GM12878 (cell line): ENCODE results near the gene AMN. TPM values are rescaled to one million over a fixed set of nuclear protein-coding genes. Genes with fewer than 3 reads are reported as not detected.

Source experiments
- ATAC-seq: fragments of 200-7000 bp; cut with Tn5 transposase; 3 replicates; pipeline ENCODE4 v1.9.1; 2020; ENCODE audit warnings: mild to moderate bottlenecking, moderate library complexity
- BruUV-seq: library from RNA; stranded (reverse); fragments of 400-500 nt; replicated peaks from 2 replicates; lab custom pipeline; 2021; lab: Mats Ljungman, UMichigan
- CTCF ChIA-PET: fragments of 300-600 bp; sonication (Branson Sonifier 250); formaldehyde crosslinking; extraction: SDS; loops from one replicate; lab custom pipeline; 2021; ENCODE audit warnings: inconsistent platforms; lab: Yijun Ruan, JAX
- POLR2A ChIA-PET: fragments of 350-600 bp; formaldehyde crosslinking; extraction: SDS; loops from one replicate; lab custom pipeline; 2021; ENCODE audit warnings: inconsistent platforms; lab: Charles Lee
- RAD21 ChIA-PET: fragments of 300-600 bp; sonication (Branson Sonifier 250); formaldehyde crosslinking; loops from one replicate; lab custom pipeline; 2023; ENCODE audit warnings: antibody characterized with exemption; ENCODE audit not compliant: unreplicated experiment; lab: Charles Lee
- SMC1A ChIA-PET: fragments of 300-600 bp; sonication (Branson Sonifier 250); formaldehyde crosslinking; loops from one replicate; lab custom pipeline; 2023; ENCODE audit not compliant: unreplicated experiment, uncharacterized antibody; lab: Charles Lee
- DNase-seq: peaks from one replicate; pipeline ENCODE4 v3.0.0-alpha.2; 2011; ENCODE audit warnings: low read depth, low spot score
- FAIRE-seq: peaks from 3 replicates; lab custom pipeline; 2011; peaks lifted over from hg19 to GRCh38; lab: Jason Lieb, UNC
- H2AFZ ChIP-seq: 2 replicates; pipeline ENCODE4 v1.6.0; 2011; ENCODE audit warnings: low read depth, low read length, control low read depth; ENCODE audit not compliant: control insufficient read depth
- H3K27ac ChIP-seq: 2 replicates; pipeline ENCODE4 v1.5.1; 2011; ENCODE audit warnings: control low read depth; ENCODE audit not compliant: control insufficient read depth, insufficient read depth
- H3K27me3 ChIP-seq, 2 experiments: replicated peaks in 1 of 2; 2 replicates each; pipeline versions ENCODE4 v1.6.0 to v1.6.1; 2011; ENCODE audit warnings: low read length in 1 of 2; ENCODE audit not compliant: control insufficient read depth in 2 of 2, insufficient read depth in 2 of 2
- H3K36me3 ChIP-seq, 2 experiments: 2 replicates each; pipeline ENCODE4 v1.5.1; 2011; ENCODE audit warnings: low read length in 1 of 2; ENCODE audit not compliant: control insufficient read depth in 2 of 2, insufficient read depth in 2 of 2
- H3K4me1 ChIP-seq: 2 replicates; pipeline ENCODE4 v1.6.1; 2011; ENCODE audit warnings: mild to moderate bottlenecking, low read length, moderate library complexity, mixed read lengths; ENCODE audit not compliant: control insufficient read depth, insufficient read depth
- H3K4me2 ChIP-seq: 2 replicates; pipeline ENCODE4 v1.6.0; 2011; ENCODE audit warnings: control low read depth; ENCODE audit not compliant: control insufficient read depth, insufficient read depth
- H3K4me3 ChIP-seq: fragments of 200-600 bp; sonication (generic); 2 replicates; pipeline ENCODE4 v1.5.1; 2016
- H3K79me2 ChIP-seq: 2 replicates; pipeline ENCODE4 v1.6.0; 2011; ENCODE audit warnings: low read length; ENCODE audit not compliant: control insufficient read depth, insufficient read depth
- H3K9ac ChIP-seq: 2 replicates; pipeline ENCODE4 v1.8.0; 2011; ENCODE audit warnings: low read length, control low read depth, mixed read lengths; ENCODE audit not compliant: control insufficient read depth, insufficient read depth
- H3K9me3 ChIP-seq: replicated peaks from 3 replicates; pipeline ENCODE4 v1.5.1; 2011; ENCODE audit warnings: mild to moderate bottlenecking, low read length; ENCODE audit not compliant: control insufficient read depth, insufficient read depth
- H4K20me1 ChIP-seq: 2 replicates; pipeline ENCODE4 v1.6.0; 2011; ENCODE audit not compliant: control insufficient read depth, insufficient read depth
- CBX5 ChIP-seq: sonication (generic); IDR thresholded peaks from 2 replicates; pipeline ENCODE4 v1.6.1; 2016; ENCODE audit warnings: low read depth, moderate library complexity, mild to moderate bottlenecking, inconsistent platforms
- EZH2 ChIP-seq: IDR thresholded peaks from 2 replicates; pipeline ENCODE4 v1.6.1; 2012; ENCODE audit warnings: low read depth, mild to moderate bottlenecking, control low read depth, inconsistent platforms, low read length, borderline replicate concordance; ENCODE audit not compliant: control insufficient read depth
- HDAC2 ChIP-seq: fragments of 200-600 bp; sonication (generic); IDR thresholded peaks from 2 replicates; pipeline ENCODE4 v1.6.1; 2017
- MYB ChIP-seq: fragments of 150-350 bp; IDR thresholded peaks from 2 replicates; pipeline ENCODE4 v1.6.1; 2014; ENCODE audit warnings: mild to moderate bottlenecking, low read depth, low read length, borderline replicate concordance
- MYC ChIP-seq: IDR thresholded peaks from 2 replicates; pipeline ENCODE4 v1.6.1; 2011; ENCODE audit warnings: mild to moderate bottlenecking, low read length, moderate library complexity, inconsistent platforms; ENCODE audit not compliant: insufficient read depth, insufficient replicate concordance, insufficient read length, severe bottlenecking
- NFIC ChIP-seq: IDR thresholded peaks from 2 replicates; pipeline ENCODE4 v1.6.1; 2012; ENCODE audit warnings: low read depth, mild to moderate bottlenecking, inconsistent platforms, low read length, moderate library complexity
- NFXL1 ChIP-seq: fragments of 450-650 bp; IDR thresholded peaks from 2 replicates; pipeline ENCODE4 v1.6.1; 2017; ENCODE audit warnings: antibody characterized with exemption, mild to moderate bottlenecking, borderline replicate concordance
- PAX8 ChIP-seq: fragments of 450-650 bp; IDR thresholded peaks from 2 replicates; pipeline ENCODE4 v1.6.1; 2017; ENCODE audit warnings: mild to moderate bottlenecking, moderate library complexity
- POLR2A ChIP-seq: IDR thresholded peaks from 2 replicates; pipeline ENCODE4 v1.6.1; 2011; ENCODE audit warnings: low read depth, mild to moderate bottlenecking, low read length
- POLR2AphosphoS2 ChIP-seq: IDR thresholded peaks from 2 replicates; pipeline ENCODE4 v1.6.1; 2011; ENCODE audit warnings: low read depth, mild to moderate bottlenecking, low read length, improper control_type of control experiment, moderate library complexity
- SMAD5 ChIP-seq: IDR thresholded peaks from 2 replicates; pipeline ENCODE4 v1.6.1; 2016; ENCODE audit warnings: antibody characterized with exemption, low read depth
- SPI1 ChIP-seq: IDR thresholded peaks from 2 replicates; pipeline ENCODE4 v1.6.1; 2011; ENCODE audit warnings: low read depth, mild to moderate bottlenecking, low read length, moderate library complexity, borderline replicate concordance; ENCODE audit not compliant: insufficient read depth
- TBL1XR1 ChIP-seq: IDR thresholded peaks from 2 replicates; pipeline ENCODE4 v1.6.1; 2012; ENCODE audit warnings: low read depth, low read length, improper control_type of control experiment
- ZBTB33 ChIP-seq: fragments of 450-650 bp; IDR thresholded peaks from 2 replicates; pipeline ENCODE4 v1.6.1; 2017; ENCODE audit warnings: mild to moderate bottlenecking
- ZNF24 ChIP-seq: fragments of 450-650 bp; IDR thresholded peaks from 2 replicates; pipeline ENCODE4 v1.6.1; 2017; ENCODE audit warnings: antibody characterized with exemption, mild to moderate bottlenecking
- WGBS: methylation state at CpG from one replicate; pipeline ENCODE4 v1.1.6; 2016; ENCODE audit warnings: low lambda C conversion rate; ENCODE audit not compliant: insufficient replicate concordance, insufficient coverage; ENCODE audit errors: missing lambda C conversion rate; 5-methylcytosine and 5-hydroxymethylcytosine counted together
- in situ Hi-C: fragments of 300-500 bp; cut with MboI; formaldehyde crosslinking; loops from 9 replicates; pipeline ENCODE4 v1.14.3; 2018; ENCODE audit warnings: mixed read lengths
- intact Hi-C: fragments of 100-400 bp; cut with micrococcal nuclease; formaldehyde crosslinking; loops from one replicate; pipeline ENCODE4 v1.14.2; 2022; ENCODE audit not compliant: unreplicated experiment
- polyA plus RNA-seq, 11 experiments: library from polyadenylated mRNA; depleted of rRNA in 4 of 11; unstranded in 6 of 11; stranded (reverse) in 5 of 11; fragments of >200 nt; fragmentation: Nextera tagmentation in 4 of 11; fragmentation: Illumina TruSeq in 1 of 11; extraction: Ambion mirVana in 4 of 11; extraction: Trizol in 1 of 11; gene quantifications; 1 replicate in 1 of 11; 2 replicates in 10 of 11; pipeline versions ENCODE4 v1.2.1 to v1.2.3, GENCODE V29; 2011 to 2016; ENCODE audit warnings: inconsistent platforms in 2 of 11, missing spikeins in 2 of 11, low read depth in 1 of 11
- total RNA-seq, 4 experiments: library from RNA; depleted of rRNA in 3 of 4; stranded (reverse); fragments of >200 nt in 3 of 4; fragmentation: Illumina TruSeq in 1 of 4; extraction: Trizol in 1 of 4; gene quantifications; 2 replicates each; pipeline versions ENCODE4 v1.2.1 to v1.2.3, GENCODE V29; 2013 to 2021
- TF ChIP-seq, protein P1 (sequence below): IDR thresholded peaks from 2 replicates; pipeline ENCODE4 v1.6.1; 2011; ENCODE audit warnings: borderline replicate concordance, low read depth, mild to moderate bottlenecking, moderate library complexity, low read length; ENCODE audit not compliant: insufficient read depth, poor library complexity, severe bottlenecking
- TF ChIP-seq, protein P2 (sequence below): fragments of 450-650 bp; formaldehyde crosslinking; IDR thresholded peaks from 2 replicates; pipeline ENCODE4 v1.5.0; 2022; ENCODE audit warnings: mild to moderate bottlenecking, missing genetic modification characterization

Gene AMN
- total and polyA plus RNA-seq, 10 of the 15 experiments (the other 5 are each of a cell fraction or from before 2014, with no cell fraction given) = 0.03 to 0.33 (median 0.11) TPM; not detected in 6

- no peak for ATAC-seq
- ChIA-PET SMC1A (interaction anchor here (0.6 to 1.2 kb wide), 2 partner anchors 199 to 218 kb away, joined by 3 to 7 read pairs; no protein-coding TSS in a partner anchor), POLR2A (interaction anchor here (0.9 kb wide), 1 partner anchor 13 kb away, joined by 3 read pairs; no protein-coding TSS in a partner anchor), RAD21 (no interaction called here), CTCF (interaction anchor here (1.2 to 1.3 kb wide), 4 partner anchors 12 to 219 kb away, joined by 3 to 5 read pairs (median 4); no protein-coding TSS in a partner anchor)
- Histone ChIP-seq H3K27me3 (no peaks in the 10 kb centered on the region), H2AFZ (no peak overlapping the region), H4K20me1 (no peaks in the 10 kb centered on the region), H3K79me2 (no peaks in the 10 kb centered on the region), H3K9ac (no peak overlapping the region), H3K9me3 (no peaks in the 10 kb centered on the region), H3K4me2 (no peak overlapping the region), H3K4me1 (peaks cover 16% of the 10 kb centered on the region), H3K36me3 (peaks cover 3 to 10% of the 10 kb centered on the region in 2 experiments; a peak in 3 of 4 replicates), H3K27ac (no peak overlapping the region), H3K4me3 (no peak overlapping the region)
- no TSS peak for BruUV-seq
- in situ Hi-C loops = loop anchor here (5.0 kb wide), 1 partner anchor 215 kb away; no protein-coding TSS in a partner anchor
- no peak for DNase-seq
- WGBS = 93% methylated on average over 20 of the region's 21 CpGs
- intact Hi-C loops = loop anchor here (10.0 kb wide), 2 partner anchors 317 to 387 kb away; partner anchors contain the start of gene RCOR1
- no peak for FAIRE-seq
- TF ChIP-seq TBL1XR1 = no peak
- TF ChIP-seq ZBTB33 = no peak
- TF ChIP-seq ZNF24 = no peak
- TF ChIP-seq, protein P1, sequence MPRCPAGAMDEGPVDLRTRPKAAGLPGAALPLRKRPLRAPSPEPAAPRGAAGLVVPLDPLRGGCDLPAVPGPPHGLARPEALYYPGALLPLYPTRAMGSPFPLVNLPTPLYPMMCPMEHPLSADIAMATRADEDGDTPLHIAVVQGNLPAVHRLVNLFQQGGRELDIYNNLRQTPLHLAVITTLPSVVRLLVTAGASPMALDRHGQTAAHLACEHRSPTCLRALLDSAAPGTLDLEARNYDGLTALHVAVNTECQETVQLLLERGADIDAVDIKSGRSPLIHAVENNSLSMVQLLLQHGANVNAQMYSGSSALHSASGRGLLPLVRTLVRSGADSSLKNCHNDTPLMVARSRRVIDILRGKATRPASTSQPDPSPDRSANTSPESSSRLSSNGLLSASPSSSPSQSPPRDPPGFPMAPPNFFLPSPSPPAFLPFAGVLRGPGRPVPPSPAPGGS = peak; percentile 9
- TF ChIP-seq CBX5 = no peak
- TF ChIP-seq EZH2 = no peak
- TF ChIP-seq SPI1 = no peak
- no peak for TF ChIP-seq MYC
- TF ChIP-seq NFIC = no peak
- TF ChIP-seq, protein P2, sequence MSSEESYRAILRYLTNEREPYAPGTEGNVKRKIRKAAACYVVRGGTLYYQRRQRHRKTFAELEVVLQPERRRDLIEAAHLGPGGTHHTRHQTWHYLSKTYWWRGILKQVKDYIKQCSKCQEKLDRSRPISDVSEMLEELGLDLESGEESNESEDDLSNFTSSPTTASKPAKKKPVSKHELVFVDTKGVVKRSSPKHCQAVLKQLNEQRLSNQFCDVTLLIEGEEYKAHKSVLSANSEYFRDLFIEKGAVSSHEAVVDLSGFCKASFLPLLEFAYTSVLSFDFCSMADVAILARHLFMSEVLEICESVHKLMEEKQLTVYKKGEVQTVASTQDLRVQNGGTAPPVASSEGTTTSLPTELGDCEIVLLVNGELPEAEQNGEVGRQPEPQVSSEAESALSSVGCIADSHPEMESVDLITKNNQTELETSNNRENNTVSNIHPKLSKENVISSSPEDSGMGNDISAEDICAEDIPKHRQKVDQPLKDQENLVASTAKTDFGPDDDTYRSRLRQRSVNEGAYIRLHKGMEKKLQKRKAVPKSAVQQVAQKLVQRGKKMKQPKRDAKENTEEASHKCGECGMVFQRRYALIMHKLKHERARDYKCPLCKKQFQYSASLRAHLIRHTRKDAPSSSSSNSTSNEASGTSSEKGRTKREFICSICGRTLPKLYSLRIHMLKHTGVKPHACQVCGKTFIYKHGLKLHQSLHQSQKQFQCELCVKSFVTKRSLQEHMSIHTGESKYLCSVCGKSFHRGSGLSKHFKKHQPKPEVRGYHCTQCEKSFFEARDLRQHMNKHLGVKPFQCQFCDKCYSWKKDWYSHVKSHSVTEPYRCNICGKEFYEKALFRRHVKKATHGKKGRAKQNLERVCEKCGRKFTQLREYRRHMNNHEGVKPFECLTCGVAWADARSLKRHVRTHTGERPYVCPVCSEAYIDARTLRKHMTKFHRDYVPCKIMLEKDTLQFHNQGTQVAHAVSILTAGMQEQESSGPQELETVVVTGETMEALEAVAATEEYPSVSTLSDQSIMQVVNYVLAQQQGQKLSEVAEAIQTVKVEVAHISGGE (CRISPR knock-in tag) = no peak
- TF ChIP-seq PAX8 = no peak
- TF ChIP-seq HDAC2 = no peak
- TF ChIP-seq SMAD5 = no peak
- TF ChIP-seq MYB = no peak
- TF ChIP-seq POLR2AphosphoS2 = 0 out of 2 replicates have a peak, but pooled peaks have one; percentile 4
- TF ChIP-seq POLR2A = peak; percentile 68
- no peak for TF ChIP-seq NFXL1
These were observed 10.3 kb upstream of the AMN start for GRCh38 chr14:102911991-102912761.
